GM19328 (cell line): Measurements from ENCODE around the gene ZNF468.
"Not testable (repeated sequence)": the region's sequence is repeated elsewhere in the genome, so short reads cannot be mapped to it uniquely, and the experiment has no call there.

ENCODE experiments used
- ATAC-seq: cut with Tn5 transposase; IDR thresholded peaks from one replicate; pipeline ENCODE4 v1.9.1; 2021; ENCODE audit warnings: mild to moderate bottlenecking, moderate library complexity; ENCODE audit not compliant: unreplicated experiment

ZNF468 gene

DNA sequence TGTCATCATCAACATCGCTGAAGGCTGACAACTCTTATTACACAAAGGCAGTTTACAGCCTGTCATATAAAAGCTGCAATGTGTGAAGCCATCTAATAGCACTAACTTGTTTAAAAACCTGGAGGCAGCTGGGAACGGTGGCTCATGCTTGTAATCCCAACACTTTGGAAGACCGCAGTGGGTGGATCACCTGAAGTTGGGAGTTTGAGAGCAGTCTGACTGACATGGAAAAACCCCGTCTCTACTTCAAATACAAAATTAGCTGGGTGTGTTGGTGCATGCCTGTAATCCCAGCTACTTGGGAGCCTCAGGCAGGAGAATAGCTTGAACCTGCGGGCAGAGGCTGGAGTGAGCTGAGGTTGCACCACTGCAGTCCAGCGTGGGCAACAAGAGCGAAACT, 27.6 kb downstream of the ZNF468 start:
- ATAC-seq, result not testable (repeated sequence)

DNA sequence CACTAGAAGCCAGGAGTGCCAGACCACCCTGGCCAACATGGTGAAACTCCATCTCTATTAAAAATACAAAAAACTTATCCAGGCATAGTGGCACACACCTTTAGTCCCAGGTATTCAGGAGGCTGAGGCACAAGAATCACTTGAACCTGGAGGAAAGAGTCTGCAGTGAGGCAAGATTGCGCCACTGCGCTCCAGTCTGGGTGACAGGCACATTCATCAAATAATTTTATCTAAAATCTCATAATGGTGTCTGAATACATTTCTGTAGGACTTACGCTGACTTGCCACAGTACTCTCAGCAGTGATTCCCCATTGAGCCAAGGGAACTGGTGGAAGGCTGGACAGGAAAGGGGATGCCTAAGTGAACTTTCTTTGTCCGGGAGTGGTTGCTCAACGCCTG, 31.7 kb downstream of the ZNF468 start:
- no peak for ATAC-seq

DNA sequence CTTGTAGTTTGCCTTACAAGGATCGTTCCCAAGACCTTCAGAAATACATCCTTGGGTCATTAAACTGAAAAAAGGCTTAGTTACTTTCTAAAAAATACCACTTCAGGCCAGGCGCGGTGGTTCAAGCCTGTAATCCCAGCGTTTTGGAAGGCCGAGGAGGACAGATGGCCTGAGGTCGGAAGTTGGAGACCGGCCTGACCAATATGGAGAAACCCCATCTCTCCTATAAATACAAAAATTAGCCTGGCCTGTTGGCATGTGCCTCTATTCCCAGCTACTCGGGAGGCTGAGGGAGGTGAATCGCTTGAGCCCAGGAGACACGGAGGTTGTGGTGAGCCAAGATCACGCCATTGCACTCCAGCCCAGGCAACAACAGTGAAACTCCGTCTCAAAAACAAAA, 33.7 kb downstream of the ZNF468 start:
- no peak for ATAC-seq

DNA sequence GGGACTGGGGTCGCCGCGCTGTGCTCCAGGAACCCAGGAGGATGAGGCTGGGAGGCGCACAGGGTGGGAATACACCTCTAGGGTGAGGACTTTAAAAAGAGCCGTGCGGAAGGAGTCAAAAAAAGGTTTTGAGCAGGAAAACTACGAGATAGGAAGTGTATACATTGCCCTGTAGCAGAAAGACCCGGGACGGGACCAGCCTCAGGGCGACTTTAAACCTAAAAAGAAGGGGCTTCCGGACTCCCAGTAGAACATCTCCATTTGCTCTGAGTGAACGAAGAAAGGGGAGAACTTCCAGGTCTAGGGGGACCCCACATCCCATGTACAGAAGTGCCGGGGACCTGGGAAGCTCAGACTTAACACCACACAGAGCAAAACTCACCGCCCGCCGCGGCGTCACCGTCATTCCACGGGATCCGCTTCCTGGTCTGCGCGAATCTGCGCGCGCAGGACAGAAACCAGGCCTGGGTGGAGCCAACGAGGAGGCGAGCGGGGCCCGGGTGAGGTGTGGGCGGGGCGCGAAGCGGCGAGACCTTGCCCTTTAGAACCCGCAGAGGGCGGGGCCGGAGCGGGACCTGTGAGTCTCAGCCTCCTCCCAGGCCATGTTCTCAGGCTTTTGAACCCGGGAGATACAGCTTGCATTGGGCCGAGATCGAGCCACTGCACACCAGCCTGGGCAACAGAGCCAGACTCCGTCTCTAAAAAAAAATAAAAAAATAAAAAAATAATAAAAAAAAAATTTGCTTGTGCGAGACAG, 36.0 kb downstream of the ZNF468 start, which contains the start of gene ZNF28:
Gene ZNF28 (minus strand): TSS at position 430 of the 757 bp plus-strand sequence. CDS start 3,675 bp downstream, outside the sequence.
- peak; percentile 95 for ATAC-seq

DNA sequence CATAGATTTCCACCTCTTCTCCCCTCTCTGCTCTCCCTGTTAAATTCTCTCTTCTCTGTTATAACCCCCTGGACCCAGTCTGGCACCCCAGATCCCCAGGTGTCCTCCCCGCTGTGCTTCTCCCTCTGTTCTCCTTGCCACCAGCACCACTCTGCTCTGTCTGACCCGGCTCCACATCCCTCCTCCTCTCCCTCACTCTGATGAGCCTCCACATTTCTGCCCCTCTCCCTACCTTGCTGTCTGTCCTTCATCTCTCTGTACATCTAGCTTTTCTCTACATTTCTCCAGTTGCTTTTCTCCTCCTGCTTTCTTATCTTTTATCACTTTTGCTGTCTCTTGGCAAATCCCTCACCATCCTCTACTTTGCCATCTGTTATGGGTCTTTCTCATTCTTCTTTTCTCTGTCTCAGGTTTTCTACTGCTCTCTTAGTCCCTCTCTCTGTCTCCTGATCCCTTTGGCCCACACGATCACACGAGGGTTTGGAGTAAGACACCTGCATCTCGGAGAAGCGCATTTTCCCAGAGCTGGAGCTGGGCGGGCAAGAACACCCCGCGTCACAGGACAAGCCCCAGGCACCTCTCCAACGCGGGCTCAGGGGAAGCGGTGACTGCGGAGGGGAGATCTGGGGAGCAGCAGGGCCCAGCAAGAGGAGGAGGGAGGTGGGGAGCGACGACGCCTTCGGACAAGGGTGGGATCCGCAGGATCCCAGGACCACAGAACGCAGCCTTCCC, 36.8 kb downstream of the ZNF468 start:
- ATAC-seq, result peak; percentile 25

DNA sequence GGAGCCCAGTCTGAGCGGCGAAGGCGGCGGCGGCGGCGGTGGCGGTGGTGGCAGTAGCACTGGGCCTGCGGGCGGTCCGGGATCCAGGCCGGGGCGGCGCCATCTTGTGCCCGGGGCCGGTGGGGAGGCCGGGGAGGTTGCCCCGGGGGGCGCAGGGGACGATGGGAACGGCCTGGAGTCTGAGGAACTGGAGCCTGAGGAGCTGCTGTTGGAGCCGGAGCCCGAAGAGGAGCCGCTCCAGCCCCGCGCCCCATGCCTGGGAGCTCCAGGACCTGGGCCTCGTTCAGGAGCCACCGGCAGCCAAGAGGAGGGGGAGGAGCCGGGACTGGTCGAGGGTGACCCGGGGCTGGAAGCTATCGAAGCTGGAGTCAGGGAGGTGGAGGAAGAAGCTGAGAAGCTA, 47.6 kb downstream of the ZNF468 start:
- ATAC-seq, result no peak

DNA sequence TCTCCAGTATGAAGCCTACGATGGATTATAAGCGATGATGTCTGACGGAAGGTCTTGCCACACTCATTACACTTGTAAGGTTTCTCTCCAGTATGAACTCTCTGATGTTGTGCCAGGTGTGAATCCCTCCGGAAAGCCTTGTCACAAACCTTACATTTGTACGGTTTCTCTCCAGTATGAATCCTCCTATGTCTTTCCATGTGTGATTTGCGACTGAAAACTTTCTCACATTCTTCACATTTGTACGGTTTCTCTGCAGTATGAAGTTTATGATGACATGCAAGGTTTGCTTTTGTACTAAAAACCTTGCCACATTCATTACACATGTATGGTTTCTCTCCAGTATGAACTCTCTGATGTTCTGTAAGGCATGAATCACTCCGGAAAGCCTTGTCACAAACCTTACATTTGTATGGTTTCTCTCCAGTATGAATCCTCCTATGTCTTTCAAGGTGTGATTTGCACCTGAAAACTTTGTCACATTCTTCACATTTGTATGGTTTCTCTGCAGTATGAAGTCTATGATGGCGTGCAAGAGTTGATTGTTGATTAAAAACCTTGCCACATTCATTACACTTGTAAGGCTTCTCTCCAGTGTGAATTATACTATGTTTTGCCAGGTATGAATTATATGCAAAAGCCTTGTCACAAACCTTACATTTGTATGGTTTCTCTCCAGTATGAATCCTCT, 57.3 kb downstream of the ZNF468 start:
- not testable (repeated sequence) for ATAC-seq

DNA sequence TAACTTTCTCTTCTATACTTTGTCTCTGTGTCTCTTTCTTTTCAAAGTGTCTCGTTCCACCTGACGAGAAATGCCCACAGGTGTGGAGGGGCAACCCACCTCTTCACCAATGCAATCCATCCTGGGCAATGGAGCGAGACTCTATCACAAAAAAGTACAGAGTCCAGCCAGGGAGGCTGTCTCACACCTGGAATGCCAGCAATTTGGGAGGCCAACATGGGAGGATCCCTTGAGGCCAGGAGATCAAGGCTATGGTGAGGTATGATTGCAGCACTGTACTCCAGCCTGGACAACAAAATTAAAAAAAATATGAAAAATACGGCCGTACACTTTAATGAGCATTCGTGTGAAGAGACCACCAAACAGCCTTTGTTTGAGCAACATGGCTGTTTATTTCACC, 68.0 kb downstream of the ZNF468 start:
- no peak for ATAC-seq
